ENCODE measurements around the gene KIF5C. TPM values are rescaled to one million over a fixed set of nuclear protein-coding genes. Genes with fewer than 3 reads are reported as not detected.

KIF5C gene
- total RNA-seq, 2 experiments from 2014 or later: 8.1 to 22.2 TPM

DNA sequence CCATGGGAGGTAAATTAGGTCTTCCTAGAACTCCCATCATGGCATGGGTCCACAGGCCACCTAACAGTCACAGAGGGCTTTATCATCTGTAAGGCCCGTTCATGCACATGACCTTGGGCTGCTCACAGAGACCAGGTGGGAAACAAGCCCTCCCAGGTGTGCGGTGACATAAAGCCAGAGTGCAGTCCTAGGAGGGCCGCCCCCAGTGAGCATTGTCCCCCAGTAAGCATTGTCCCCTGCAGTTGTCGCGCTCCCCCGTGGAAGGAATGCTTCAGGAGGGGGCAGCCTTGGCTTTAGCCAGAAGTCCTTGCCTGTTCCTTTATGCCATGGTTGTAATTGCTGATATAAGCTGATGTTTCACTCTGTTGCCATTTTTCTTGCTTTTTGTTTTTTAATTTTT lies 121.8 kb downstream of the KIF5C start:
- Histone ChIP-seq H3K9me3 (ENCODE audit: low read length) (no peaks in the 10 kb centered on the region), H4K20me1 (ENCODE audit: insufficient read depth, low read length) (no peaks in the 10 kb centered on the region), H2AFZ (ENCODE audit: low read length) (no peak overlapping the region), H3K4me2 (ENCODE audit: low read length) (no peak overlapping the region), H3K9me2 (ENCODE audit: insufficient read depth, low read length) (no peaks in the 10 kb centered on the region), H3K4me1 (ENCODE audit: insufficient read depth, low read length, poor library complexity, severe bottlenecking) (no peaks in the 10 kb centered on the region), H3K36me3 (ENCODE audit: insufficient read depth, low read length) (peaks cover 23% of the 10 kb centered on the region), H3K27ac (ENCODE audit: low read depth, low read length, poor library complexity, severe bottlenecking) (no peak overlapping the region), H3K4me3 (ENCODE audit: low read depth, low read length, poor library complexity, severe bottlenecking) (no peak overlapping the region), H3K79me2 (ENCODE audit: insufficient read depth, low read depth, low read length) (no peaks in the 10 kb centered on the region)
- no peak for TF ChIP-seq EZH2phosphoT487 (IDR thresholded peaks at IDR 0.05; ENCODE audit: borderline replicate concordance, low read depth, low read length)
- TF ChIP-seq, protein P1, sequence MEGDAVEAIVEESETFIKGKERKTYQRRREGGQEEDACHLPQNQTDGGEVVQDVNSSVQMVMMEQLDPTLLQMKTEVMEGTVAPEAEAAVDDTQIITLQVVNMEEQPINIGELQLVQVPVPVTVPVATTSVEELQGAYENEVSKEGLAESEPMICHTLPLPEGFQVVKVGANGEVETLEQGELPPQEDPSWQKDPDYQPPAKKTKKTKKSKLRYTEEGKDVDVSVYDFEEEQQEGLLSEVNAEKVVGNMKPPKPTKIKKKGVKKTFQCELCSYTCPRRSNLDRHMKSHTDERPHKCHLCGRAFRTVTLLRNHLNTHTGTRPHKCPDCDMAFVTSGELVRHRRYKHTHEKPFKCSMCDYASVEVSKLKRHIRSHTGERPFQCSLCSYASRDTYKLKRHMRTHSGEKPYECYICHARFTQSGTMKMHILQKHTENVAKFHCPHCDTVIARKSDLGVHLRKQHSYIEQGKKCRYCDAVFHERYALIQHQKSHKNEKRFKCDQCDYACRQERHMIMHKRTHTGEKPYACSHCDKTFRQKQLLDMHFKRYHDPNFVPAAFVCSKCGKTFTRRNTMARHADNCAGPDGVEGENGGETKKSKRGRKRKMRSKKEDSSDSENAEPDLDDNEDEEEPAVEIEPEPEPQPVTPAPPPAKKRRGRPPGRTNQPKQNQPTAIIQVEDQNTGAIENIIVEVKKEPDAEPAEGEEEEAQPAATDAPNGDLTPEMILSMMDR (conservative IDR thresholded peaks at IDR 0.05; ENCODE audit: low read length): no peak
- DNase-seq (ENCODE audit: low spot score): no peak
- CTCF ChIA-PET (ENCODE audit: unreplicated experiment): no interaction called here
- intact Hi-C loops (cut with micrococcal nuclease; ENCODE audit: unreplicated experiment): loop anchor here (10.0 kb wide), 1 partner anchor 1012 kb away; no protein-coding TSS in a partner anchor
- POLR2A ChIA-PET: no interaction called here
- BruUV-seq (replicated peaks): no TSS peak

GRCh38 chr2:148998165-148998830 lies 123.3 kb downstream of the KIF5C start:
- H4K20me1 ChIP-seq (ENCODE audit: insufficient read depth, low read length): no peaks in the 10 kb centered on the region
- H3K36me3 ChIP-seq (ENCODE audit: insufficient read depth, low read length): peaks cover 13% of the 10 kb centered on the region
- no peak overlapping the region for H3K4me2 ChIP-seq (ENCODE audit: low read length)
- DNase-seq (ENCODE audit: low spot score): no peak
- no peaks in the 10 kb centered on the region for H3K9me2 ChIP-seq (ENCODE audit: insufficient read depth, low read length)
- CTCF ChIA-PET (ENCODE audit: unreplicated experiment): no interaction called here
- no peaks in the 10 kb centered on the region for H3K79me2 ChIP-seq (ENCODE audit: insufficient read depth, low read depth, low read length)
- BruUV-seq (replicated peaks): no TSS peak
- POLR2A ChIA-PET: no interaction called here
- no peak overlapping the region for H2AFZ ChIP-seq (ENCODE audit: low read length)
- TF ChIP-seq, protein P1 (conservative IDR thresholded peaks at IDR 0.05; ENCODE audit: low read length): no peak
- TF ChIP-seq EZH2phosphoT487 (IDR thresholded peaks at IDR 0.05; ENCODE audit: borderline replicate concordance, low read depth, low read length): no peak
- intact Hi-C loops (cut with micrococcal nuclease; ENCODE audit: unreplicated experiment): loop anchor here (10.0 kb wide), 1 partner anchor 1013 kb away; no protein-coding TSS in a partner anchor
- H3K27ac ChIP-seq (ENCODE audit: low read depth, low read length, poor library complexity, severe bottlenecking): no peak overlapping the region
- no peak overlapping the region for H3K4me3 ChIP-seq (ENCODE audit: low read depth, low read length, poor library complexity, severe bottlenecking)
- H3K9me3 ChIP-seq (ENCODE audit: low read length): no peaks in the 10 kb centered on the region
- H3K4me1 ChIP-seq (ENCODE audit: insufficient read depth, low read length, poor library complexity, severe bottlenecking): no peaks in the 10 kb centered on the region

- H3K79me2 ChIP-seq (ENCODE audit: insufficient read depth, low read depth, low read length): no peaks in the 10 kb centered on the region
- no peak overlapping the region for H3K27ac ChIP-seq (ENCODE audit: low read depth, low read length, poor library complexity, severe bottlenecking)
- H3K9me2 ChIP-seq (ENCODE audit: insufficient read depth, low read length): no peaks in the 10 kb centered on the region
- no peak overlapping the region for H3K4me2 ChIP-seq (ENCODE audit: low read length)
- H3K4me3 ChIP-seq (ENCODE audit: low read depth, low read length, poor library complexity, severe bottlenecking): no peak overlapping the region
- DNase-seq (ENCODE audit: low spot score): no peak
- TF ChIP-seq EZH2phosphoT487 (IDR thresholded peaks at IDR 0.05; ENCODE audit: borderline replicate concordance, low read depth, low read length): no peak
- TF ChIP-seq, protein P1 (conservative IDR thresholded peaks at IDR 0.05; ENCODE audit: low read length): no peak
- ChIA-PET CTCF (ENCODE audit: unreplicated experiment) (no interaction called here), POLR2A (no interaction called here)
- no peak overlapping the region for H2AFZ ChIP-seq (ENCODE audit: low read length)
- intact Hi-C loops (cut with micrococcal nuclease; ENCODE audit: unreplicated experiment): loop anchor here (10.0 kb wide), 1 partner anchor 1014 kb away; no protein-coding TSS in a partner anchor
- no peaks in the 10 kb centered on the region for H4K20me1 ChIP-seq (ENCODE audit: insufficient read depth, low read length)
- H3K4me1 ChIP-seq (ENCODE audit: insufficient read depth, low read length, poor library complexity, severe bottlenecking): no peaks in the 10 kb centered on the region
- H3K36me3 ChIP-seq (ENCODE audit: insufficient read depth, low read length): peaks cover 8% of the 10 kb centered on the region
- BruUV-seq (replicated peaks): no TSS peak
- H3K9me3 ChIP-seq (ENCODE audit: low read length): no peaks in the 10 kb centered on the region
These were observed 123.8 kb downstream of the KIF5C start for GRCh38 chr2:148998831-148999200.

All from OCI-LY7 (cell line).